Upper lobe of right lung (tissue), 1 donor: ENCODE results near the gene FOXO3. TPM values are rescaled to one million over a fixed set of nuclear protein-coding genes. Genes with fewer than 3 reads are reported as not detected.
A peak's percentile ranks its signal among the peaks of the same experiment; 100 is the strongest.

Experiments
- ATAC-seq: fragments of 200-7000 bp; cut with Tn5 transposase; one replicate; pipeline ENCODE4 v1.9.1; 2020; ENCODE audit warnings: mild to moderate bottlenecking, moderate library complexity
- DNase-seq: peaks from one replicate; pipeline ENCODE4 v3.0.0-alpha.2; 2020
- H3K27ac ChIP-seq: fragments of 200-600 bp; one replicate; pipeline ENCODE4 v1.8.0; 2022
- H3K27me3 ChIP-seq: fragments of 200-600 bp; one replicate; pipeline ENCODE4 v1.8.0; 2022; ENCODE audit warnings: mild to moderate bottlenecking
- H3K36me3 ChIP-seq: fragments of 200-600 bp; one replicate; pipeline ENCODE4 v1.8.0; 2022
- H3K4me1 ChIP-seq: fragments of 200-600 bp; one replicate; pipeline ENCODE4 v1.8.0; 2022
- H3K4me3 ChIP-seq: fragments of 200-600 bp; one replicate; pipeline ENCODE4 v1.8.0; 2022; ENCODE audit warnings: mild to moderate bottlenecking
- H3K9me3 ChIP-seq: fragments of 200-600 bp; one replicate; pipeline ENCODE4 v1.8.0; 2022
- intact Hi-C: fragments of 100-400 bp; cut with DNase I; formaldehyde crosslinking; loops from one replicate; pipeline ENCODE4 v1.11.0; 2022
- total RNA-seq: library from RNA; stranded (reverse); fragmentation: NEBNext Ultra II Directional; extraction: Animal tissue kit (Norgen Biotek cat#: 25700); gene quantifications from one replicate; pipeline ENCODE4 v1.2.1, GENCODE V29; 2021
- TF ChIP-seq, protein P1 (sequence below): fragments of 200-600 bp; IDR thresholded peaks from one replicate; pipeline ENCODE4 v1.8.0; 2022; ENCODE audit warnings: antibody characterized with exemption
- donor health status: DM: no; HTN: yes; CAD: no; lungs with severe emphysema.

FOXO3 gene
- total RNA-seq, 1 donor from 2014 or later: 73.6 TPM

DNA sequence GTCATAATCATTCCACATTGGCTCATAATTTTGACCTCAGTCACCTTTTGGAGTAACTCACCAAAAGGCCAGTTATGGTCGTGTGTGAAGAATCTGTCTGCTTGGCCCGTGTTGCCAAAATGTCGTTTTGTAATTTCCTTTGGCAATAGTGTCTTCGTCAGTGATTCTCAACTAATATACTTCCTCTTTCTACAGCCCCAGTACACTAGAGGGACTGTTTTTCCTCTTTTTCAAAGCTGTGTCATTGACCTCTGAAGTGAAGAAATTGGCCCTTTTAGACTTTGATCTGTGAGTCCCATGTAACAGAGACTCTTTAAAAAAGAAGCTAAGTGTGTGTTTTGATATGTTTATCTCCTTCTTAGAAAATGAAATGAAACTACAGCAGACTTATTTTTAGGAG, 5.2 kb downstream of the FOXO3 start:
- Histone ChIP-seq H3K9me3 (no peaks in the 10 kb centered on the region), H3K27me3 (no peaks in the 10 kb centered on the region), H3K4me1 (peaks cover 74% of the 10 kb centered on the region), H3K27ac (peak overlapping the region; percentile 99), H3K36me3 (peaks cover 42% of the 10 kb centered on the region), H3K4me3 (peak overlapping the region; percentile 89)
- TF ChIP-seq, protein P1, sequence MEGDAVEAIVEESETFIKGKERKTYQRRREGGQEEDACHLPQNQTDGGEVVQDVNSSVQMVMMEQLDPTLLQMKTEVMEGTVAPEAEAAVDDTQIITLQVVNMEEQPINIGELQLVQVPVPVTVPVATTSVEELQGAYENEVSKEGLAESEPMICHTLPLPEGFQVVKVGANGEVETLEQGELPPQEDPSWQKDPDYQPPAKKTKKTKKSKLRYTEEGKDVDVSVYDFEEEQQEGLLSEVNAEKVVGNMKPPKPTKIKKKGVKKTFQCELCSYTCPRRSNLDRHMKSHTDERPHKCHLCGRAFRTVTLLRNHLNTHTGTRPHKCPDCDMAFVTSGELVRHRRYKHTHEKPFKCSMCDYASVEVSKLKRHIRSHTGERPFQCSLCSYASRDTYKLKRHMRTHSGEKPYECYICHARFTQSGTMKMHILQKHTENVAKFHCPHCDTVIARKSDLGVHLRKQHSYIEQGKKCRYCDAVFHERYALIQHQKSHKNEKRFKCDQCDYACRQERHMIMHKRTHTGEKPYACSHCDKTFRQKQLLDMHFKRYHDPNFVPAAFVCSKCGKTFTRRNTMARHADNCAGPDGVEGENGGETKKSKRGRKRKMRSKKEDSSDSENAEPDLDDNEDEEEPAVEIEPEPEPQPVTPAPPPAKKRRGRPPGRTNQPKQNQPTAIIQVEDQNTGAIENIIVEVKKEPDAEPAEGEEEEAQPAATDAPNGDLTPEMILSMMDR: peak; percentile 12
- DNase-seq (no peak), ATAC-seq (peak; percentile 56)
- intact Hi-C loops: loop anchor here (10.0 kb wide), 1 partner anchor 109 kb away; no protein-coding TSS in a partner anchor

DNA sequence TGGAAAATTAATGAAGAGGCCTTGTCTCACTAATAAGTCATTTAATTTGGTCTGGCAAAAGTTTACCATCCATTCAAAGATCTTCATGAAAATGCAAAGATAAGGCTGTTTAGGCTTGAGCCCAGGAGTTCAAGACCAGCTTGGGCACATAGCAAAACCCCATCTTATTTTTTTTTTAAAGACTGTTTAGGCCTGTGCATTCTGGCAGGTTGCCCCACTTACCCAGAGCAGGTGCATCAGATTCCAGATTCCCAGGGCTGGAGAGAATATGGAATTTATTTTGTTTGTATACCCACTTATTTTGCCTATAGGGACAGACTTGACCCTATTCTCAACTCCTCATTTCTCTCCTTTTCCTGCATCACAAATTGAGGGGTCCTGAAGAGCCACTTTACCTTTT, 5.7 kb downstream of the FOXO3 start:
- H3K9me3 ChIP-seq: no peaks in the 10 kb centered on the region
- H3K27ac ChIP-seq: peak overlapping the region; percentile 99
- intact Hi-C loops: loop anchor here (10.0 kb wide), 1 partner anchor 108 kb away; no protein-coding TSS in a partner anchor
- no peak overlapping the region for H3K4me3 ChIP-seq
- no peak for DNase-seq
- peaks cover 77% of the 10 kb centered on the region for H3K4me1 ChIP-seq
- peaks cover 47% of the 10 kb centered on the region for H3K36me3 ChIP-seq
- ATAC-seq: no peak
- TF ChIP-seq, protein P1: no peak
- H3K27me3 ChIP-seq: no peaks in the 10 kb centered on the region

DNA sequence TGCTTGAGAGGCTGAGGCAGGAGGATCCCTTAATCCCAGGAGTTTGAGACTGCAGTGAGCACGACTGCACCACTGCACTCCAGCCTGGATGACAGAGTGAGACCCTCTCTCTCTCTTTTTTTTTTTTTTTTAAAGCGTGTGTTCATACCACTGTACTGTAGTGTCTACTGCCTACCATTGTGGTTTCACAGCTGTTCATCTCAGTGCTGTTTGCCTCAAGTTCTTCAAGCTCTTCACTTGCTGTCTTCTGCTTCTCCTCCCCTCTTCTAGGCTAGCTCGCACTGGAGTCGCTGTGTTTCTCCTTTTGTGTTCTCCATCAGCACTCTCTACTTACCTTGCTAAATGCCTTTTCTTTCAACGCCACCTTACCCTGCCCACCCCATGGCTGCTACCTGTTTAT, 7.4 kb downstream of the FOXO3 start:
- no peaks in the 10 kb centered on the region for H3K27me3 ChIP-seq
- no peak overlapping the region for H3K4me3 ChIP-seq
- TF ChIP-seq, protein P1: no peak
- H3K36me3 ChIP-seq: peaks cover 60% of the 10 kb centered on the region
- intact Hi-C loops: loop anchor here (10.0 kb wide), 1 partner anchor 107 kb away; no protein-coding TSS in a partner anchor
- H3K4me1 ChIP-seq: peaks cover 83% of the 10 kb centered on the region
- no peaks in the 10 kb centered on the region for H3K9me3 ChIP-seq
- DNase-seq (no peak), ATAC-seq (no peak)
- no peak overlapping the region for H3K27ac ChIP-seq

DNA sequence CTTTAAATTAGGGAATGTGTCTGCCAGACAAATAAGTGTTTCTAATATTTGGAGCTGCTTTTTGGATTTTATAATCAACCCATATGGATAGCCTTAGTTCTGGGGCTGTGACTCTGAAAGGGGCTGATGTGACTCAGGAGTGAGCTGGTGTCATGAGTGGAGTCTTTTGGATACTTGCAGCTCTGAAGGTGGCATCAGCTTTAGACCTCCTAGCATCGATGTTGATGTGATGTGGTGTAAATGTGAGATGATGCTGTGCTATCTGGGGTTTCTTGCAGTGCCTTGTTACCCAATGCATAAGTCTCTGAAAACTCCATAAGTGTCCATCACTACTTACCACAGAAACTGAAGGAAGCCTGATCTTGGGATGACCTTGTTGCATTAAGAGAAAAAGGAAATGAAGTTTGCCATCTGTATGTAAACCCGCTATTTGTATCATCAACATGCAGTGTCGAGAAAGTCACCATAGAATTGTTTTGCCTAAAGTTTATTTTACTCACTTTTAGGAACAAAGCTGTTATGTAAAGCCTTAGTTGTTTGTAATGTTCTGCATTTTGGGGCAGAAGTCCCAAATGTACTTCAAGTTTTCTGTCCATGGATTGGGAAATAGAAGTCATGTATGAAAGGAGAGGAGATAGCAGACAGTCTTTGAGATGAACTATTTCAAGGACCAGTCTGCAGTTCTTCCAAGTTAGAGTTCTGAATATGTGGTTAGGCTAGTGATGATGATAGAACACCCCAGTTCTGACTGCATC, 8.0 kb downstream of the FOXO3 start:
- Histone ChIP-seq H3K9me3 (no peaks in the 10 kb centered on the region), H3K27ac (no peak overlapping the region), H3K36me3 (peaks cover 66% of the 10 kb centered on the region), H3K4me3 (no peak overlapping the region), H3K4me1 (peaks cover 76% of the 10 kb centered on the region), H3K27me3 (no peaks in the 10 kb centered on the region)
- TF ChIP-seq, protein P1: no peak
- intact Hi-C loops: loop anchor here (10.0 kb wide), 1 partner anchor 106 kb away; no protein-coding TSS in a partner anchor
- ATAC-seq (no peak), DNase-seq (no peak)

DNA sequence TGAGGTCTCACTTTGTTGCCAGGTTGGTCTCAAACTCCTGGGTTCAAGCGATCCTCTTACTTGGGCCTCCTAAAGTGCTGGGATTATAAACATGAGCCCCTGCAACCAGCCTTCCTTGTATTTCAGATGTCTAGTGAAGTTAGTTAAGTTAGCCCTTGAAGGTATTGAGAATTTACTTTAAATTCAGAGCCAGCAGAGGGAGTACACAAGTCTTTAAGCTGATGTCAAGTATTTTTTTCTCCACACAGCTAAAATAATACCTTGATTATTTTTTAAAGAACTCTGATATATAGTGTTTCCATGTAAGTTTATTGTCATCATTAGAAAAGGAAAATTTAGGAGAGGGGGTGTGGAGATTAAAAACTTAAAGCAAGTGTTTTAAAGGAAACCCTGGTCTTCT, 9.8 kb downstream of the FOXO3 start:
- DNase-seq: no peak
- no peak overlapping the region for H3K27ac ChIP-seq
- H3K4me3 ChIP-seq: no peak overlapping the region
- H3K9me3 ChIP-seq: no peaks in the 10 kb centered on the region
- H3K4me1 ChIP-seq: peaks cover 75% of the 10 kb centered on the region
- intact Hi-C loops: no loop called here
- no peak for ATAC-seq
- TF ChIP-seq, protein P1: no peak
- peaks cover 66% of the 10 kb centered on the region for H3K36me3 ChIP-seq
- H3K27me3 ChIP-seq: no peaks in the 10 kb centered on the region
